ENCODE data around the gene RPL22.

RPL22 gene

DNA sequence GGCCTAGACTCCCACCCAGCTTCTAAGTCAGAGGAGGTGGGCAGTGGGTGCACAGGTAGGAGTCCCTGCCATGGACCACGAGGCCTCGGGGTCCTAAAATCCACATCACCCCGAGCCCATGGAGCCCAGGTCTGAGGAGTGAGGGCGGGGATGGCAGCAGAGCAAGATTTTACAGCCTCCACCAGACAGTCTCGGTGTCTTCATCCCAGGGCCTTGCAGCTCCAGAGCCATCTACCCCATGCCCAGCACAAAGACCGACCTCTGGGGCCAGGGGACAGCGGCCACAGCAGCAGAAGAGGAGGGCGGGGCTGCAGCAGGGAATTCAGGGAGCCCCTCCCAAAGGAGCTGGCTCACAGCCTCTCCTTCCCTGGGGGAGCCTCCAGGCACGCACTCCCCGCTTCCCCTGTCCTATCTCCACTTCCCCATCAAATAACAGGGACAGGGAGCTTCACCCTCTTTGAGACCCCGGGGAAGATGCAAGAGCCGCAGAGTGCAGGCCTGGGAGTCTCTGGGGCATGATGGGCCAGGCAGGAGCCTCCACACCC is 33.9 kb downstream of the RPL22 start:
- Histone ChIP-seq H2BK5ac (ENCODE audit: low read length) (no peak overlapping the region), H3K23ac (ENCODE audit: low read length) (no peak overlapping the region), H3K56ac (ENCODE audit: low read length) (no peak overlapping the region), H4K5ac (ENCODE audit: low read length) (no peak overlapping the region), H3K79me2 (ENCODE audit: control insufficient read depth, insufficient read depth, low read length) (no peaks in the 10 kb centered on the region), H3K18ac (ENCODE audit: low read length) (no peak overlapping the region), H3K79me1 (ENCODE audit: low read length) (no peaks in the 10 kb centered on the region), H3K4me2 (ENCODE audit: low read length) (no peak overlapping the region), H4K8ac (ENCODE audit: low read depth, low read length) (no peak overlapping the region), H3K4me1 (ENCODE audit: control insufficient read depth, low read depth, low read length) (no peaks in the 10 kb centered on the region), H3K36me3 (ENCODE audit: control insufficient read depth, insufficient read depth, low read length) (no peaks in the 10 kb centered on the region), H2AK5ac (ENCODE audit: low read length) (no peak overlapping the region), H3K27me3 (ENCODE audit: insufficient read depth, low read length, poor library complexity) (no peaks in the 10 kb centered on the region), H3K9ac (ENCODE audit: low read length) (no peak overlapping the region), H3K27ac (ENCODE audit: low read depth, low read length) (no peak overlapping the region), H3K4ac (ENCODE audit: low read depth, low read length) (no peak overlapping the region), H2BK15ac (replicated peaks; ENCODE audit: low read depth) (no peak overlapping the region), H2BK120ac (ENCODE audit: low read depth, low read length) (no peak overlapping the region), H3K4me3 (ENCODE audit: low read length) (no peak overlapping the region)
- WGBS (ENCODE audit: extremely low coverage, insufficient coverage, low lambda C conversion rate): no CpG with 5 or more reads among the region's 12 CpGs
- no peak for DNase-seq

GRCh38 chr1:6165027-6165426 is 34.4 kb downstream of the RPL22 start:
- H3K23ac ChIP-seq (ENCODE audit: low read length): no peak overlapping the region
- no peak overlapping the region for H3K4me2 ChIP-seq (ENCODE audit: low read length)
- no peaks in the 10 kb centered on the region for H3K36me3 ChIP-seq (ENCODE audit: control insufficient read depth, insufficient read depth, low read length)
- no peak overlapping the region for H2BK15ac ChIP-seq (replicated peaks; ENCODE audit: low read depth)
- H3K79me2 ChIP-seq (ENCODE audit: control insufficient read depth, insufficient read depth, low read length): no peaks in the 10 kb centered on the region
- H3K27me3 ChIP-seq (ENCODE audit: insufficient read depth, low read length, poor library complexity): no peaks in the 10 kb centered on the region
- H3K18ac ChIP-seq (ENCODE audit: low read length): no peak overlapping the region
- no peak overlapping the region for H3K27ac ChIP-seq (ENCODE audit: low read depth, low read length)
- no peaks in the 10 kb centered on the region for H3K79me1 ChIP-seq (ENCODE audit: low read length)
- no peak overlapping the region for H2BK120ac ChIP-seq (ENCODE audit: low read depth, low read length)
- no peak overlapping the region for H3K4me3 ChIP-seq (ENCODE audit: low read length)
- no CpG with 5 or more reads among the region's 7 CpGs for WGBS (ENCODE audit: extremely low coverage, insufficient coverage, low lambda C conversion rate)
- H2BK5ac ChIP-seq (ENCODE audit: low read length): no peak overlapping the region
- no peak overlapping the region for H4K8ac ChIP-seq (ENCODE audit: low read depth, low read length)
- H3K4me1 ChIP-seq (ENCODE audit: control insufficient read depth, low read depth, low read length): no peaks in the 10 kb centered on the region
- no peak overlapping the region for H2AK5ac ChIP-seq (ENCODE audit: low read length)
- no peak overlapping the region for H3K56ac ChIP-seq (ENCODE audit: low read length)
- no peak overlapping the region for H3K9ac ChIP-seq (ENCODE audit: low read length)
- H3K4ac ChIP-seq (ENCODE audit: low read depth, low read length): no peak overlapping the region
- DNase-seq: no peak
- no peak overlapping the region for H4K5ac ChIP-seq (ENCODE audit: low read length)

DNA sequence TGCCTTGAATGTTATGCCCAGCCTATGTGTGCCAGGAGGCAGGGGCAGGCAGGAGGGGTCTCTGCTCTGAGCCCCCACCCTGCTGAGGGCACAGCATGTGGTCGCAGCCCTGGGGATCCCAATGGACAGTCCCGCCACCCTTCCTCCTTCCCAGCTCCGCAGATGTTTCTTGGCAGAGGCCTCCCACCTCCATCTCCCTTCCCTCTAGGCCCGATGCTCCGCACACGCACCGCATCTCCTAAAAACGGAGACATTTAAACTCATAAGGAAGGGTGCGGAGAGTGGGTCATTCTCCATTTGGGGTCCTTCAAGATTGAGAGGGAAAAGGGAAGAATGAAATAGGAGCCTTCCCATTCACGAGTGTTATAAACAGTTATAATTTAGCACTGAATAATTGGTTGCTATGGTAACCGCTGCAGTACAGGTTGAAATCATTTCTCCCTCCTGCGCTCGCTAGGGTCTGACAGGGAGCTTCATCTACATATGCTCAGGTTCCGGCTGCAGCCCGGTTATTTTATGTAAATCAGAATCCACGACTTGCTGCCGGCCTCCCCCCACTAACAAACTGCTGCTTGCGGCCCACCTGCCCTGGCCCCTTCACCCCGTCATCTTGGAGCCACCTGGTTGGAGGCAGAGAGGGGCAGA is 35.3 kb downstream of the RPL22 start:
- Histone ChIP-seq H2BK120ac (ENCODE audit: low read depth, low read length) (no peak overlapping the region), H4K5ac (ENCODE audit: low read length) (no peak overlapping the region), H2BK15ac (replicated peaks; ENCODE audit: low read depth) (no peak overlapping the region), H3K56ac (ENCODE audit: low read length) (no peak overlapping the region), H3K4me2 (ENCODE audit: low read length) (no peak overlapping the region), H3K9ac (ENCODE audit: low read length) (no peak overlapping the region), H3K4me1 (ENCODE audit: control insufficient read depth, low read depth, low read length) (no peaks in the 10 kb centered on the region), H3K36me3 (ENCODE audit: control insufficient read depth, insufficient read depth, low read length) (no peaks in the 10 kb centered on the region), H3K18ac (ENCODE audit: low read length) (no peak overlapping the region), H3K27ac (ENCODE audit: low read depth, low read length) (no peak overlapping the region), H3K4me3 (ENCODE audit: low read length) (no peak overlapping the region), H3K79me2 (ENCODE audit: control insufficient read depth, insufficient read depth, low read length) (no peaks in the 10 kb centered on the region), H4K8ac (ENCODE audit: low read depth, low read length) (no peak overlapping the region), H3K4ac (ENCODE audit: low read depth, low read length) (no peak overlapping the region), H3K27me3 (ENCODE audit: insufficient read depth, low read length, poor library complexity) (no peaks in the 10 kb centered on the region), H3K23ac (ENCODE audit: low read length) (no peak overlapping the region), H3K79me1 (ENCODE audit: low read length) (no peaks in the 10 kb centered on the region), H2AK5ac (ENCODE audit: low read length) (no peak overlapping the region), H2BK5ac (ENCODE audit: low read length) (no peak overlapping the region)
- no peak for DNase-seq
- WGBS (ENCODE audit: extremely low coverage, insufficient coverage, low lambda C conversion rate): no CpG with 5 or more reads among the region's 19 CpGs

- Histone ChIP-seq H3K4me2 (ENCODE audit: low read length) (no peak overlapping the region), H3K9ac (ENCODE audit: low read length) (no peak overlapping the region), H2AK5ac (ENCODE audit: low read length) (no peak overlapping the region), H3K79me1 (ENCODE audit: low read length) (no peaks in the 10 kb centered on the region), H4K5ac (ENCODE audit: low read length) (no peak overlapping the region), H3K36me3 (ENCODE audit: control insufficient read depth, insufficient read depth, low read length) (no peaks in the 10 kb centered on the region), H3K79me2 (ENCODE audit: control insufficient read depth, insufficient read depth, low read length) (no peaks in the 10 kb centered on the region), H3K56ac (ENCODE audit: low read length) (no peak overlapping the region), H4K8ac (ENCODE audit: low read depth, low read length) (no peak overlapping the region), H3K4ac (ENCODE audit: low read depth, low read length) (no peak overlapping the region), H3K23ac (ENCODE audit: low read length) (no peak overlapping the region), H2BK120ac (ENCODE audit: low read depth, low read length) (no peak overlapping the region), H3K18ac (ENCODE audit: low read length) (no peak overlapping the region), H2BK5ac (ENCODE audit: low read length) (no peak overlapping the region), H3K4me3 (ENCODE audit: low read length) (no peak overlapping the region), H3K27me3 (ENCODE audit: insufficient read depth, low read length, poor library complexity) (no peaks in the 10 kb centered on the region), H3K4me1 (ENCODE audit: control insufficient read depth, low read depth, low read length) (no peaks in the 10 kb centered on the region), H3K27ac (ENCODE audit: low read depth, low read length) (no peak overlapping the region), H2BK15ac (replicated peaks; ENCODE audit: low read depth) (no peak overlapping the region)
- no CpG with 5 or more reads among the region's 15 CpGs for WGBS (ENCODE audit: extremely low coverage, insufficient coverage, low lambda C conversion rate)
- DNase-seq: no peak
Measured at GRCh38 chr1:6163191-6163972, 36.0 kb downstream of the RPL22 start.

DNA sequence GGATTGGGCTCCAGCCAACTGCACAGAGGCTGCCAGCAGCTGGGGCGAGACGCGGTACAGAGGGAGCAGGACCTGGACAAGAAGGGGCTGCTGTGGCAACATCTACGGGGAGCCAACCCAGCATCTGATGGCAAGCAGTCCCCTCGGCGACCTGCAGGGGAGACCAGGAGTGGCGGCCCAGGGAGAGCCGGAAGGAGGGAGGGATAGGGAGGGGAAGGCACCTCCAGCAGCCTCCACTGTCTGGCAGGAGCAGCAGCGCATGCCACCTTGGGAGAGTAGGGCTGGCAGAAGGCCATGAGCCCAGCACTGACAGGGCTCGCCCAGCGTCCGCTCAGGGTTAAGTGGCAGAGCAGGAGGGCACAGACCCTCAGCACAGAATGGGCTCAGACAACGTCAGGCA is 36.6 kb downstream of the RPL22 start:
- Histone ChIP-seq H3K4ac (ENCODE audit: low read depth, low read length) (no peak overlapping the region), H2BK120ac (ENCODE audit: low read depth, low read length) (no peak overlapping the region), H3K79me2 (ENCODE audit: control insufficient read depth, insufficient read depth, low read length) (no peaks in the 10 kb centered on the region), H2BK15ac (replicated peaks; ENCODE audit: low read depth) (no peak overlapping the region), H3K56ac (ENCODE audit: low read length) (no peak overlapping the region), H3K79me1 (ENCODE audit: low read length) (no peaks in the 10 kb centered on the region), H4K8ac (ENCODE audit: low read depth, low read length) (no peak overlapping the region), H2BK5ac (ENCODE audit: low read length) (no peak overlapping the region), H2AK5ac (ENCODE audit: low read length) (no peak overlapping the region), H3K4me1 (ENCODE audit: control insufficient read depth, low read depth, low read length) (no peaks in the 10 kb centered on the region), H3K4me3 (ENCODE audit: low read length) (no peak overlapping the region), H4K5ac (ENCODE audit: low read length) (no peak overlapping the region), H3K23ac (ENCODE audit: low read length) (no peak overlapping the region), H3K4me2 (ENCODE audit: low read length) (no peak overlapping the region), H3K18ac (ENCODE audit: low read length) (no peak overlapping the region), H3K27me3 (ENCODE audit: insufficient read depth, low read length, poor library complexity) (no peaks in the 10 kb centered on the region), H3K36me3 (ENCODE audit: control insufficient read depth, insufficient read depth, low read length) (no peaks in the 10 kb centered on the region), H3K9ac (ENCODE audit: low read length) (no peak overlapping the region), H3K27ac (ENCODE audit: low read depth, low read length) (no peak overlapping the region)
- DNase-seq: peak; percentile 52
- no CpG with 5 or more reads among the region's 13 CpGs for WGBS (ENCODE audit: extremely low coverage, insufficient coverage, low lambda C conversion rate)
